NCI-H1436 treated with DMSO at 0.1 percent for 48 hours (cell line): ENCODE measurements around the gene HDHD5.
"Not testable (repeated sequence)": the region's sequence is repeated elsewhere in the genome, so short reads cannot be mapped to it uniquely, and the experiment has no call there.

Source experiments
- DNase-seq: peaks from one replicate; lab custom pipeline; 2025; lab: John Stamatoyannopoulos, UW

Gene HDHD5

DNA sequence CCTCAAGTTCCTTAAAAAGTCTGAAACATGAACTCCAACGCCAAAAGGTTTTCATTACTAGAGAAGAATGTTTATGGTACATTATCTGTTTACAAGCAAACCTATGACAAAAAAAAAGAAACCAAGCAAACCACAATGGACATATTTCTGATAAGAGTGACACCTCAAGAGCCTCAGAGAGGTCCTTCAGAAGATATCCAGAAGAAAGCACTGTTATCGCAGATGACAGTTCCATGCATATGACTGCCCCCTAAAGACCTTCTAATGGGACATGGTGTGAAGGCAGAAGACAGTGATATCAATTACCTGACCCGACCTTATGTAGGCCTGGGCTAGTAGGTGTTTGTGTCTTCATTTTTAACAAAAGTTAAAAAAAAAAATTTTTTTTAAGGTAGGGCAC, 3.1 kb downstream of the HDHD5 start:
- no peak for DNase-seq

DNA sequence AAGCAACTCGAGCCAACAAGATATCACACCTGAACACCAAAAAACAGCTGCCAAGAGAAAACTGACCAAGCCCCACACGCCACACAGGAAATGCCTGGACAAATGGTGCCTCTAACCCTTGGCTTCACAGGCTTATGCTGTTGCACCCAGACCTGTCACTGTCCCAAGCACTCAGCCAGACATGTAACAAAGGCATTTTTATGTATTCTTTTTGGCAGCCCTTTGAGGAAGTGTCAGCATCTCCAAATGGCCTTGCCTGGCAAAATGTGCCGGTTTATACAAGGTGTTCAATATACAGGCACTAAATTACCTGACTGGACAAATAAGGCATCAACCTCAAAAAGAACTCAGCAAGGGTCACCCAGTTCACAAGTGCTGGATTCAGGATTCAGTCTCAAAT, 6.1 kb downstream of the HDHD5 start:
- DNase-seq = no peak

DNA sequence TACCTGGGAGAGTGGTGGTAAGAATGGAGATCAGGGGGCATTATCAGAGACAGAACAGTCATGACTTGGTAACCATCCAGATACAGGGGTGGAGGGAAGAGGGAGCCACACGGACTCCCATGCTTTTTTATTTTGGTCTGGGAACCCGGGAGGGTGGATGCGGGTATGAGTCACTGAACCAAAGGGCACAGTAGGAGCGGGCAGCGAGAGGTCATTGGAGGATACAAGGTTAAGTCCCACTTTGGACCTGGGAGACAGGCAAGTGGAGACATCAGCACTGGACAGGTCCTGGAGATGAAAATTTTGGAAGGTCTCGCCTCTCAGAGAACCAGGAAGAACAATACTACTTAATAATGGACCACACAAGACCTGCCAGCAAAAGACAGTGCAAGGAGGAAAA, 6.7 kb downstream of the HDHD5 start:
- no peak for DNase-seq

- DNase-seq = no peak
These were observed 9.8 kb downstream of the HDHD5 start for GRCh38 chr22:17149076-17149815.

DNA sequence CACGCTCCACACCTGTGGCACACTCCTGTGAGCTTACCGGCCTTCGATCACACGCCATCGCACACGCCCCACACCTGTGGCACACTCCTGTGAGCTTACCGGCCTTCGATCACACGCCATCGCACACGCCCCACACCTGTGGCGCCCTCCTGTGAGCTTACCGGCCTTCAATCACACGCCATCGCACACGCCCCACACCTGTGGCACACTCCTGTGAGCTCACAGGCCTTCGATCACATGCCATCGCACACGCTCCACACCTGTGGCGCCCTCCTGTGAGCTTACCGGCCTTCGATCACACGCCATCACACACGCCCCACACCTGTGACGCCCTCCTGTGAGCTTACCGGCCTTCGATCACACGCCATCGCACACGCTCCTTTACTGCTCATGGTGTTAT, 11.6 kb downstream of the HDHD5 start:
- DNase-seq = not testable (repeated sequence)

DNA sequence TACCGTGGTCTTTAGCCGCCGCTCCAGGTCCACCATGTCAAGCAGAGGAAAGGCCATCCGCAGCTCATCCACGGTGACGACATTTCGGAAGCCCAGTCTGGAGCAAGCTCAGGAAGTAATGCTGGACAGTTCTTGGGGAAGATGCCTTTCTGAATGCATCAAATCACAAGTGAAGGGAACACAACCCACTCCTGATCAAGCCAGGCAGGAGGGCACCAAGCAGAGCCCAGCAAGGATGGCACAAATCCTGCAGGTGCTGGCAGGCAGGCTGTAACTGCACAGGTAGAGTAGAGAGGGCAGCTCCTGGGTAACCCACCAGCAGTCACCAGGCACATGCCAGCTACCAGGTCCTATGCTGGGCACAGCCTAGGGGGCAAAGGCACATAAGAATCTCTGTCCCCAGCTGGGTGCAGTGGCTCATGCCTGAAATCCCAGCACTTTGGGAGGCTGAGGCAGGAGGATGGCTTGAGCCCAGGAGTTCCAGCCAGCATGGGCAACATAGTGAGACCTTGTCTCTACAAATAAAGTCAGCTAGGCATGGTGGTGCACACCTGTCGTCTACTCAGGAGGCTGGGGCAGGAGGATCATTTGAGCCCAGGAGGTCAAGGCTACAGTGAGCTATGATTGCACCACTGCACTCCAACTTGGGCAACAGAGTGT, 13.9 kb downstream of the HDHD5 start:
- no peak for DNase-seq

DNA sequence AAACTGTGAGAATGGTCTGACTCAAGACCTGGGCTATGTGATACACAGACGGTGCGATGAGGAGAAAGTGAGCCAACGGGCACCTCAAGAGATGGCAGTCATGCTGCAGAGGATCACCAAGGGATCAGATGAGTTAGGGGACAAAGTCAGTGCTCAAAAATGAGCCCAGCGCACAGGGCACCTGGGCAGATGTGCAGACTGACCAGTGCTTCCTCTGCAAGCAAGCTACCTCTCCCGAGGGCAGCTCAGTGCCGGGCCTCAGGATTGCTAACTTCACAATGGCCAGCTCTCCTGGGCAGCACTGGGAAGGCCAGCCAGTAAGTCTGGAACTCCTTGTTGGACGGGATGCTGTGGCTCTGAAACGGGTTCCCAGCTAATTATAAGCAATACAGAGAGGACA, 15.3 kb downstream of the HDHD5 start:
- no peak for DNase-seq

- no peak for DNase-seq
These were observed 16.0 kb downstream of the HDHD5 start for GRCh38 chr22:17143101-17143500.

GRCh38 chr22:17140826-17141766, 18.0 kb downstream of the HDHD5 start:
- no peak for DNase-seq

- DNase-seq = no peak
These were observed 19.1 kb downstream of the HDHD5 start for GRCh38 chr22:17140022-17140421.

GRCh38 chr22:17138513-17138912, 20.6 kb downstream of the HDHD5 start:
- DNase-seq = no peak

DNA sequence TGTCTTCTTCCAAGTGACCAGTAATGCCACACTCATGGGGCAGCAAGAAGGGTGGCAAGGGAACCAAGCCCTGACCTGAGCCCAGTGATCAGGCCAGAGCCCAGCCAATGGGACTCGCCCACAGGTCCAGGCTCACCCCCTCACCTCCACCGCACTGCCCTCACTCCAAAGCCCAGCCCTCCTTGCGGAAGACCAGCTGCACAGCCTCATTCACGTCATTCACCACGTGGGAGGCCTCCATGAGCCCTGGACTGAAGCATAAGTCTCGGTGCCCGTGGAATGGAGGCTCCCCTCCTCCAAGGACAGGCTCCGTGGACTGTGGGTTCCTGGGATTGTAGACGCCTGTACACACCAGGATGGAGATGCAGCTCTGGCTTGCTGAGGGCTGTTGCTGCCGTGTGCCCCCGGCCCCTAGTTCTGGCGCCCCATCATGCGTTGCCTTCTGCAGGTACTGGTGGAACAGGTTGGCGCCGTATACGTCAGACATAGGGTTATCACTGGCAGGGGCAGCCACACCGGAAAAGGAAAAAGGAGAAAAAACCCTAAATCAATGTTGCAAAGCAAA, 21.1 kb downstream of the HDHD5 start:
- DNase-seq = no peak

DNA sequence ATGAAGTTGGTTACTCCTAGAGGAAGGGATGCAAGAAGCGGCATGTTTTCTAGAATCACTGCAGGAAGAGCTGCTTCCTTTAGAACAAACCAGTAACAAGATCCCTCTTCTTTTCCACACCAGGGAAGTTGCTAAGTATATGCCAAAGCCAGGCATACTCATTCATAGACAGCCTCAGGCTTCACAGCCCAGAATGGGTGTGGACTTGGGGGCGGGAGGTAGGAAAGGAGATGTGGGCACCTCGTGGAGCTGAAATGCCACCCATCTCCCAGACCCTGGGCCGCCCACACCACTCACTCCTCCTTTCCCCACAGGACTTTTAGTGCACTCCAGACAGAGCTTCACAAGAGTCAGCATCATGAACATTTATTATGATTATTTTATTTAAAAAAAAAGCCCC, 21.9 kb downstream of the HDHD5 start:
- no peak for DNase-seq

DNA sequence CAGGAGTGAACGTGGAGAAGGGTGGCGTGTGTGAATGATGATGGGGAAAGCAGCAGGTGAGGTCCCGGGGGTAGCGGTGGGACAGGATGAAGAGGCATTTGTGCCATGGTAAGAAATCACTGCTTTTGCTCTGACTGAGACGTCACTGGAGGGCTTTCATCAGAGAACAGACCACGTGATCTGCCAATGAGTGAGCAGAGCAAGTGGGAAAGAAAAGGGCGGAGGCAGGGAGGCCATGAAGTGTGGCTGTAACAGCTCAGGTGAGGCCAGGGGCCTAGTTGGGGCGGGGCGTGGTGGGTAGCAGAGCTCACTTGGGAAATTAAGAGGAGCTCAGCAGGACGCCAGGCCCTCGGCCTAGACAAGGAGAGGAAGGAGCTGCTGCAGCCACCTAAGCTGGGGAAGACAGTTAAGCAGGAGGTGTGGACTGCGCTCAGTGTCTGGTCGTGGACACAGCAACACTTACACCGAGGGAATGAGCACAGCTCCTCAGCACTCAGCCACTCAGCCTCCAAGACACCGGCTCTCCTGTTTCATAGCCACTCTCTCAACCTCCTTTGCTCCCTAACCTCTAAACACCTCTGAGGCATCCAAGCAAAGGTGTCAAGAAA, 23.8 kb downstream of the HDHD5 start:
- DNase-seq = no peak

DNA sequence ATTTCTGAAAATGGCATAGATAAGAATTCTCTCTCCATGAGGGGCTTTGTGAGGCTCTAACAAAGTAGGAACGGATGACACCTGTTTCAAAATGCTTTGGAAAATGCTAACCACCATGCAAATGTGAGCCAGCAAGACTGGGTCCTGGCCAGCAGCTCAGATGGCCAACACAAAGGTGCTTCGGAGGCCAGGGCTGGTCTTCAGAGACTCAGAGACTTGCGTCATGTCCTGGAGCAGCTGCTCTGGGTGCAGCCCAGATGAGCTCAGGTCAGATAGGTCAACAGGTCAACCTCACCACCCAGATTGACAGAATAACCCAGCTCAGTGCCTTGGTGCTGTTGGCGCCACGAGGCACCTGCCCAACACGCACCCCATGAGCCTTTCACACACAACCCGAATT, 25.9 kb downstream of the HDHD5 start:
- no peak for DNase-seq

DNA sequence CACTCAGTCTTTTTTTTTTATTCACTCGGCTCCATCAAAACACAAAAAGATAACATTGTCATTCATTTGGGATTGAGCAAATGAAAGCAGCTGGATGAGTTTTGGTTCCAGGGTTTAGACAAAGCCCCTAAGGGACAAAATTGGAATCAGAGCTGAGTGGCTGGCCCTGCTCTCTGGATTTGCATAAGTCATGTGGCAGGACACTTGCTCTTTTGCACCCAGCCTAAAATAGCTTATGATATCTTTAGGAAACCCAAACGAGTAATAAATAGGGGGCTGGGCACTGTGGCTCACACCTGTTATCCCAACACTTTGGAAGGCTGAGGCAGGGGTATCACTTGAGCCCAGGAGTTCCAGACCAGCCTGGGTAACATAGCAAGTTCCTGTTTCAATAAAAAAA, 27.0 kb downstream of the HDHD5 start:
- DNase-seq = no peak

GRCh38 chr22:17131686-17132085, 27.4 kb downstream of the HDHD5 start:
- DNase-seq = no peak

- DNase-seq = no peak
These were observed 28.9 kb downstream of the HDHD5 start for GRCh38 chr22:17130199-17130598.

DNA sequence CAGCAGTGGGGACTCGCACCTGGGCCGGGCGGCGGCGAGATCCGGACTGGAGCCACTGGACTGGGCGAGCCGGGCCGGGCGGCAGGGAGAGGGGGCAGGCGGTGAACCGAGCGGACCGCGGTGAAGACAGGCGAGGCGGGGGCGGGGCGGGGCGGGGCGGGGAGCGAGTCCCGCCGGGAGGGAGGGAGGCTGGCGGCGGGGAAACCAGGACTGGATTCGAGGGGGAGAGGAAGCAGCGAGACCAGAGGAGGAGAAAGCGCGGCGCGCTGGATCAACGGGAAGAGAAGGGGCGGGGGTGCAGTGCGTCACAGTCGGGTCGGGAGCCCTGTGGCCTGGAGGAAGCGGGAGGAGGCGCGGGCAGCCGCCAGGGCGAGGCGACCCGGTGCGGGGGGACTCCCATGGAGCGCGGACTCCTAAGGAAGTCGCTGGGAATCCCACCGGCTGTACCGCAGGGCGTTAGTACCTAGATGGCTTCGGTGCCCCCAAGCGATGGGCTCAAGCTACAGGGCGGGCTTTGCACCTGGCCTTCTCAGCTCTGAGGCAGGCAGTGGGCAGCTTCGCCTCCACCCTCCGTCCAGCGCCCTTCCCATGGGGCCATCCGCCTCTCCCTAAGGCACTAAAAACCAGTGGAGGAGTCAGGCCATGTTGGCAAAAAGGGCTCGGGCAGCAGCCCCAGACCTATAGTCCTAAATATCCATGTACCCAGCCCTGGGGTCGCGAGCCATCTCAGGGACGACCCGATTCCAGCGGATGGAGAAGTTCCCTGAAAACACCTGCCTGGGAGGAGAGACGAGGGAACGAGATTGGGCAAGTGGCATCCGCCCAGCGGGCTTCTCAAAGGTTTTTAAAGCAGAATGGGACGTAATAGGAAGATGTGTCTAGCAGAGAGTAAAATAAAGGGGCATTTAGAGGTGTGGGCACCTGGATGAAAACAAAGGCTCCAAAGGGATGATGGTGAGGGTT, 37.6 kb downstream of the HDHD5 start, which contains the start of gene TMEM121B:
Gene TMEM121B, minus strand, starts transcription at position 128 of the 963 bp plus-strand sequence. CDS start 233 bp downstream, outside the sequence.
- peak; percentile 31 for DNase-seq

DNA sequence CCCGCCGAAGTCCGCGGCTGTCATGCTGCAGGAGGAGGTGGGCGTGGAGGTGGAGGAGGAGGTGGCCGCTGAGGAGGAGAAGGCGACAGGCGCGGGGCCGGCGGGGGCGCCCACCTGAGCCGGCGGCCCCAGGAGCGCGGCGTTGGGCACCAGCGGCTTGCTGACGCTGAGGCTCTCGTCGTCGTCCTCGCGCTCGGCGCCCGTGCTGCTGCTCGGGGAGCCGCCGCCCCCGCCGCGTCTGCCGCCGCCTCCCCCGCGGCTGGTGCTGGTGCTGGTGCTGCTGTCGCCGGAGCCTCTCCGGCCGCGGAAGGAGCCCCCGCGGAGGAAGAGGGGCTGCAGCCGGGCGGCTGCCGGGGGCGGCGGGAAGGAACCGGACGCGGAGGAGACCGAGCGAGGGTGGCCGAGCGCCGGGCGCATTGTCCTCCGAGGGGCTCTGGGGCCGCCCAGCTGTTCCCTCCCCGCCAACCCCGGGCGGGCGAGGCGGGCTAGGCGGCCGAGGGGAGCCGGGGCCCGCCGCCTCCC, 38.3 kb downstream of the HDHD5 start:
- no peak for DNase-seq
